Body of pancreas (tissue), 4 donors: ENCODE data around the gene CARTPT.

Source experiments
- CTCF ChIP-seq, 7 experiments: fragments of 450-650 bp in 4 of 7; fragments of 200-600 bp in 3 of 7; sonication (generic) in 3 of 7; IDR thresholded peaks; one replicate each; pipeline ENCODE4 v1.5.1; 2016 to 2019; ENCODE audit warnings: antibody characterized with exemption in 7 of 7
- POLR2A ChIP-seq, 3 donors: fragments of 450-650 bp; IDR thresholded peaks; one replicate each; pipeline ENCODE4 v1.6.1; 2016; ENCODE audit warnings: antibody characterized with exemption in 3 of 3, mild to moderate bottlenecking in 2 of 3

- TF ChIP-seq CTCF (IDR thresholded peaks at IDR 0.05) (no peak), POLR2A (IDR thresholded peaks at IDR 0.05) (no peak)
Measured at GRCh38 chr5:71714911-71715310, 4.2 kb upstream of the CARTPT start.
